Lower leg skin (tissue), 3 donors: ENCODE measurements around the gene RXRG.

ENCODE experiments used
- CTCF ChIP-seq, 3 donors: fragments of 450-650 bp; IDR thresholded peaks; one replicate each; pipeline ENCODE4 v1.5.1; 2016; ENCODE audit warnings: antibody characterized with exemption in 3 of 3, mild to moderate bottlenecking in 3 of 3, moderate library complexity in 2 of 3
- POLR2A ChIP-seq, 2 donors: fragments of 450-650 bp; IDR thresholded peaks; one replicate each; pipeline ENCODE4 v1.6.1; 2016 to 2017; ENCODE audit warnings: antibody characterized with exemption in 2 of 2, mild to moderate bottlenecking in 1 of 2, moderate library complexity in 1 of 2

- TF ChIP-seq CTCF (IDR thresholded peaks at IDR 0.05): no peak
- no peak for TF ChIP-seq POLR2A (IDR thresholded peaks at IDR 0.05)
Observed at GRCh38 chr1:165449131-165449530, 4.2 kb upstream of the RXRG start.
